HG02885 (cell line): ENCODE measurements around the gene ZNF761.

ENCODE experiments used
- ATAC-seq: cut with Tn5 transposase; IDR thresholded peaks from one replicate; pipeline ENCODE4 v1.9.1; 2021; ENCODE audit warnings: mild to moderate bottlenecking; ENCODE audit not compliant: unreplicated experiment, poor library complexity

The ZNF761 gene

GRCh38 chr19:53504885-53505284, 73.1 kb downstream of the ZNF761 start:
- ATAC-seq: no peak

GRCh38 chr19:53506728-53507127, 74.9 kb downstream of the ZNF761 start:
- ATAC-seq: no peak
